OCI-LY7 (cell line): Measurements from ENCODE around the gene GGA3.

Experiments
- EZH2phosphoT487 ChIP-seq: fragments of 200-600 bp; sonication (generic); IDR thresholded peaks from 2 replicates; pipeline ENCODE4 v1.6.1; 2018; ENCODE audit warnings: low read depth, borderline replicate concordance, mild to moderate bottlenecking, mixed run types, antibody characterized with exemption, low read length, moderate library complexity, mixed read lengths
- TF ChIP-seq, protein P1 (sequence below): fragments of 200-600 bp; sonication (generic); conservative IDR thresholded peaks from 2 replicates; pipeline ENCODE4 v1.5.1; 2014; ENCODE audit warnings: mild to moderate bottlenecking, antibody characterized with exemption, low read length, moderate library complexity, mixed read lengths

GRCh38 chr17:75219815-75220214, 41.6 kb downstream of the GGA3 start:
- TF ChIP-seq, protein P1, sequence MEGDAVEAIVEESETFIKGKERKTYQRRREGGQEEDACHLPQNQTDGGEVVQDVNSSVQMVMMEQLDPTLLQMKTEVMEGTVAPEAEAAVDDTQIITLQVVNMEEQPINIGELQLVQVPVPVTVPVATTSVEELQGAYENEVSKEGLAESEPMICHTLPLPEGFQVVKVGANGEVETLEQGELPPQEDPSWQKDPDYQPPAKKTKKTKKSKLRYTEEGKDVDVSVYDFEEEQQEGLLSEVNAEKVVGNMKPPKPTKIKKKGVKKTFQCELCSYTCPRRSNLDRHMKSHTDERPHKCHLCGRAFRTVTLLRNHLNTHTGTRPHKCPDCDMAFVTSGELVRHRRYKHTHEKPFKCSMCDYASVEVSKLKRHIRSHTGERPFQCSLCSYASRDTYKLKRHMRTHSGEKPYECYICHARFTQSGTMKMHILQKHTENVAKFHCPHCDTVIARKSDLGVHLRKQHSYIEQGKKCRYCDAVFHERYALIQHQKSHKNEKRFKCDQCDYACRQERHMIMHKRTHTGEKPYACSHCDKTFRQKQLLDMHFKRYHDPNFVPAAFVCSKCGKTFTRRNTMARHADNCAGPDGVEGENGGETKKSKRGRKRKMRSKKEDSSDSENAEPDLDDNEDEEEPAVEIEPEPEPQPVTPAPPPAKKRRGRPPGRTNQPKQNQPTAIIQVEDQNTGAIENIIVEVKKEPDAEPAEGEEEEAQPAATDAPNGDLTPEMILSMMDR, result no peak
- TF ChIP-seq EZH2phosphoT487, result no peak
